Activated CD4-positive, alpha-beta T cell treated with anti-CD3 and anti-CD28 coated beads, Interleukin-2, amount 50 U/mL, for 24 hours (primary cell): ENCODE measurements around the gene FFAR3.
A peak's percentile ranks its signal among the peaks of the same experiment; 100 is the strongest.

Experiments used
- DNase-seq, 2 donors: peaks; one replicate each; pipeline ENCODE4 v3.0.0-alpha.2; 2020; ENCODE audit warnings: low read depth in 1 of 2, low spot score in 1 of 2

The FFAR3 gene

DNA sequence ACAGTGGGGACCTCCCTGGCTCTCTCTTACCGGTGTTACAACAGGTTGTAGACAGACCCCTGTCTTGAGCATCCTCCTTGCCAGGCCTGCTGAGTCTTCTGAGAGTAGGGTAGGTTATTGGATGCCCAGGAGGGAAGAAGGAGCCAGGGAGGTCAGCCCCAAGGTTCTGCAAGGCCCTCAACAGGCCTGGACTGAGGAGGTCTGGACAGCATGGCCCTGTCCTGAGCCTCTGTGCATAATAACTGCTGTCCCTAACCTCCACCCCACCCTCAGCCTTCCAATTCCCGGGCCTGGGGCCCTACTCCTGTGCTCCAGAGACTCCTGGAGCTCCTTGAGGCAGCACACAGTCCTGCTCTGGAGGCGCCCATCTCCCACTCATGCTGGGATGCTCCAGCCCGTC is 28.9 kb upstream of the FFAR3 start:
- no peak for DNase-seq

DNA sequence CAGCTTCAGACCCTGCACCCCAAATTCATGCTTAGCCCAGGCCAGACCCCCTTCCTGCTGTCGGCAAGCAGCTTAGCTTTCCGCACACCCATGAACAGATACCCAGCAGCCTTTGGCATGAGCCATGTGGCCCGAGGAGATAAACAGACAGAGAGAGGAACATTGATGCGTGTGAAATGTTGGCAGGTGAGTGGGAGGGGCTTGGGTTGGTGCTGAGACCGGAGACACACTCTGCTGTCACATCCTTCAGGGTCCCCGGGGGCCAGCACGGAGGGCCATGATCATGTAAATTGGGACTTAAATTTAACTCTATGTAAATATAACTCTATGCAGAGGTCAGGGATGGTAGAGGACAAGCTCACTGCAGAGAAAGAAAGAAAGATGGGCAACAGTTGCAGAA is 27.8 kb upstream of the FFAR3 start:
- DNase-seq, result no peak

DNA sequence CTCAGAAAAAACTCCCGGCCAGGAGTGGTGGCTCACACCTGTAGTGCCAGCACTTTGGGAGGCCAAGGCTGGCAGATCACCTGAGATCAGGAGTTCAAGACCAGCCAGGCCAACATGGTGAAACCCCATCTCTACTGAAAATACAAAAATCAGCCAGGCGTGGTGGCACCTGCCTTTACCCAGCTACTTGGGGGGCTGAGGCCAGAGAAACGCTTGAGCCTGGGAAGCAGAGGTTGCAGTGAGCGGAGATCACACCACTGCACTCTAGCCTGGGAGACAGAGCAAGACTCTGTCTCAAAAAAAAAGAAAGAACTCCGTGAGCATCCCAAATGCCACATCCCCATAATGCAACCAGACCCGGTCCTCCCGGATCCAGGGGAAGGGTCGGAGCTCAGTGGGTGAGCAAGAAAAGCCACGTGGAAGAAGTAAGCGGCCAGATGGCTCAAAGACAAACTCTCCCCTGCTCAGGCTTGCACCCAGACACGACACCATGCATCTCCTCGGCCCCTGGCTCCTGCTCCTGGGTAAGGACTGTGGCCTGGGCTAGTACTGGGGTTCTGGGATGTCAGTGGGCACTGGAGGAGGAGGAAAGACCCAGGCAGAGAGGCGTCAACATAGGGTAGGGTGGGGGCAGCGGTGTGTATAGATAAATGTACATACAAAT is 26.6 kb upstream of the FFAR3 start:
- DNase-seq, result no peak

DNA sequence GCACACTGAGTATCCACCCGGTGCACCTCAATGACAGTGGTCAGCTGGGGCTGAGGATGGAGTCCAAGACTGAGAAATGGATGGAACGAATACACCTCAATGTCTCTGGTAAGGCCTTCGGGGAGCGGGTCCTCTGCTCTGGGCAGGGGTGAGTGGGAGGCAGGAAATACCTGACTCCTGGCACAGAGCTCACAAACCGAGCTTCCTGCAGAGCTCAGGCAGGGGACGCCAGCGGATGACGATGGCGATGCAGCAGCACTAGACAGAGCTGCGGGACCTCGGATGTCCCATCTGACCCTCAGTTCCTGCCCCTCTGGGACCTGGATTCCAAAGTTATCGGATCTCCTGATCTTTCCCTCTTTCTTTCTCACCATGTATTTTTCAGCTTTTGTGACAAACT is 25.4 kb upstream of the FFAR3 start:
- DNase-seq, result no peak

DNA sequence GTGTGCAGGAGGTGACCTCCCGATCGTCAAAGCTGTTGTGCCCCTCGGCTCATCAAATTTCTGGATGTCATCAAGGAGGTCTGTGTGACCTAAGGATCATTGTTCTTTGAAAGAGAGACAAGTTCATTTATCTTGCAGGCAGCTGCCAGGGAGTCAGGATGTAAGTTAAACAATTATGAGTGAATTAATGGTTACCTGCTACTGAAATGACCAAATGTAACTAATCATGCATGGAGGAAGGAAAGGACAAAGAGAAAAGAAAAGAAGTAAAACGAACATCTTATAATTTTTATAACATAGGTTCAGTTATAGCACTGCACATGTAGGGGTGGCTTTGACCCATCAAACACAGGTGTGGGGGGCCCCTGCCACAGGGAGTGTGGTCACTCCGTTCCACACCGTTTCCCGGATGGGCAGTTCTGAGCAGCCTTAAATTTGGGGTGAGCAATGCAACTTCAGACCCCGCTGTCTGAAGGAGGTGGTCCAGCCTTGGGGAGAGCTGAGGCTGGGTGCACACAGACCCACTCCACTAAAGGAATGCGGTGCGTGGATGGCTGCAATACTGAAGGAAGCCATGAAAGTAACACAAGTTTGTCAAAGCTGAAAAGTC is 24.0 kb upstream of the FFAR3 start:
- no peak for DNase-seq

DNA sequence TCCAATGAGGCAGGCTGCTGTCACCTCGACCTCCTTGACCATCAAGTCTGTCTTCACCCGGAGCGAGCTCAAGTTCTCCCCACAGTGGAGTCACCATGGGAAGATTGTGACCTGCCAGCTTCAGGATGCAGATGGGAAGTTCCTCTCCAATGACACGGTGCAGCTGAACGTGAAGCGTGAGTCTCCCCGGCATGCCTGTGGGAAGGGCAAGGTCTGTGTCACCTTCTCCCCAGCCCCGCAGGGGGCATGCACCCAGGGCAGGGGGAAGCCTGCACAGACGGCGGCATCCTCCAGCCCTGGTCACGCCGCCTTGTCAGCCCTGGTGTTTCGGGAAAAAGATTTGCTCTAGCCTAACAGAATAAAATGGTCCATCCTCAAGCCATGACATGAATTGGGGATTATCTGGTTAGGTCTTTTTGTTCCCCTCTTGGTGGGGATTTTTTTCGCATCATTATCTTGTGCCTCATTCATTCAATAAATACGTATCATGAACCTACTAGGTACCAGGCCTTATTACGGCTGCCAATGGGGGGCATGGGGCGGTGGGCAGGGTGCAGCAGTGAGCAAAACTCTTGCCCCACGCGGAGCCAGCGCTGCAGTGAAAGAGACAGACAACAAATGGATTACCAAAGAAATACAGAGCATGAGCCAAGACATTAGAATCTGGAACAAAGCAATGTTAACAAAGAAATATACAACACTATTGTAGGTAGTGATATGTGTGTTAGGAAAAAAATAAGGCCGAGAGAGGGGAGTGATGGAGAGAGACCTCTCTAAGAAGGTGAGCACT is 21.9 kb upstream of the FFAR3 start:
- no peak for DNase-seq

DNA sequence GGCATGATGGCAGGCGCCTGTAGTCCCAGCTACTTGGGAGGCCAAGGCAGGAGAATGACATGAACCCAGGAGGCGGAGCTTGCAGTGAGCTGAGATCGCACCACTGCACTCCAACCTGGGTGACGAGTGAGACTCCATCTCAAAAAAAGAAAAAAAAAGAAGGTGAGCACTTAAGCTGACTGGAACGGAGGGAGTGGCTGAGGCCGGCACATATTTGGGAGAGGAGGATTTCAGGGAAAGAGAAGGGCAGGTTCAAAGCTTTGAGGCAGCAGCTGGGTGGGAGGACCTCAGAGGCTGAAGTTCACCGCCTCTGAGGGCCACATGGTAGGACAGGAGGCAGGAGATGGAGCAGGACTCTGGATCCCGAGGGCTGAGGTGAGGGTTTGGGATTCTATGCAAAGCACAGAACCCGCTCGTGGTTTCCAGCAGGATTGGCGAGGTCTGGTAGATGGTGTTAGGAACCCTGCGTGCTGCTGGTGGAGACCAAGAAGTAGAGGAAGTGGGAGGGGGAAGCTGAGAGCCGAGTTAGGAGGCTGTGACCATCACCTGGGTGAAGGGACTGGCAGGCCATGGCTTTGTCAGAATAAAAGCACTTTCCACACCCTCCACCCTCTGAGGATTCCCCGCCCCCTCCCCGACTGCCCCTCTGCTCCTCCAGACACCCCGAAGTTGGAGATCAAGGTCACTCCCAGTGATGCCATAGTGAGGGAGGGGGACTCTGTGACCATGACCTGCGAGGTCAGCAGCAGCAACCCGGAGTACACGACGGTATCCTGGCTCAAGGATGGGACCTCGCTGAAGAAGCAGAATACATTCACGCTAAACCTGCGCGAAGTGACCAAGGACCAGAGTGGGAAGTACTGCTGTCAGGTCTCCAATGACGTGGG is 20.9 kb upstream of the FFAR3 start:
- DNase-seq, result no peak

DNA sequence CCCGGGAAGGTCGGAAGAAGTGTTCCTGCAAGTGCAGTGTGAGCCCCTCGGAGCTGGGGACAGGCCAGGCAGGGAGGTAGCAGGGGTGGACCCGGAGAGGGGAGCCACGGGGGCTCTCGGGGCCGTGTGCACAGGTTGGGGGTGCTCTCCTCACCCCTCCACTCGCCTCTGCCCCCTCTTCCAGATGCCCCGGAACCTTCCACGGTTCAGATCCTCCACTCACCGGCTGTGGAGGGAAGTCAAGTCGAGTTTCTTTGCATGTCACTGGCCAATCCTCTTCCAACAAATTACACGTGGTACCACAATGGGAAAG is 20.3 kb upstream of the FFAR3 start:
- no peak for DNase-seq

DNA sequence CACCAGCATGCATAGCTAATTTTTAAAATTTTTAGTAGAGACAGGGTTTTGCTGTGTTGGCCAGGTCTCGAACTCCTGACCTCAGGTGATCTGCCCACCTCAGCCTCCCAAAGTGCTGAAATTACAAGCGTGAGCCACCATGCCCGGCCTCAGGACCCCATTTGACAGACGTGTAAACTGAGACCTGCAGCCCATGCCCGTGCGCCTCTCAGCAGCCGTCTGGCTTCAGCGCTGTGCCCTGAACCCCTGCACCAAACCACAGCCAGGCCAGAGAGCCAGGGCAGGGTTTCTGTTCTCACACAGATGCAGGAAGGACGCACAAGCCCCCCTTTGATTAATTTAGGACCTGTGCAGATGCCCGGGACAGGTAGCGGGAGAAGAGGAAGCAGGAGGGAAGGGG is 17.8 kb upstream of the FFAR3 start:
- no peak for DNase-seq

DNA sequence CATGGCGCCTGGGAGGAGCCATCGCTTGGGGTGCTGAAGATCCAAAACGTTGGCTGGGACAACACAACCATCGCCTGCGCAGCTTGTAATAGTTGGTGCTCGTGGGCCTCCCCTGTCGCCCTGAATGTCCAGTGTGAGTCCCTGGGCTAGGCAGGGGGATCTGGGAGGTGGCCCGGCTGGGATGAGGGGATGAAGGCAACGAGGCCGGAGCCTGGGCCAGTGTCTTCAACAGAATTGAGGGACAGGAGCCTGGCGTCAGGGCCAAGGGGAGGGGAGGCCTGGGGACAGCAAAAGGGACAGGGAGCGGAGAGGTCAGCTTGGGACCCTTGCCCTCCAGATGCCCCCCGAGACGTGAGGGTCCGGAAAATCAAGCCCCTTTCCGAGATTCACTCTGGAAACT is 17.3 kb upstream of the FFAR3 start:
- DNase-seq, result no peak

DNA sequence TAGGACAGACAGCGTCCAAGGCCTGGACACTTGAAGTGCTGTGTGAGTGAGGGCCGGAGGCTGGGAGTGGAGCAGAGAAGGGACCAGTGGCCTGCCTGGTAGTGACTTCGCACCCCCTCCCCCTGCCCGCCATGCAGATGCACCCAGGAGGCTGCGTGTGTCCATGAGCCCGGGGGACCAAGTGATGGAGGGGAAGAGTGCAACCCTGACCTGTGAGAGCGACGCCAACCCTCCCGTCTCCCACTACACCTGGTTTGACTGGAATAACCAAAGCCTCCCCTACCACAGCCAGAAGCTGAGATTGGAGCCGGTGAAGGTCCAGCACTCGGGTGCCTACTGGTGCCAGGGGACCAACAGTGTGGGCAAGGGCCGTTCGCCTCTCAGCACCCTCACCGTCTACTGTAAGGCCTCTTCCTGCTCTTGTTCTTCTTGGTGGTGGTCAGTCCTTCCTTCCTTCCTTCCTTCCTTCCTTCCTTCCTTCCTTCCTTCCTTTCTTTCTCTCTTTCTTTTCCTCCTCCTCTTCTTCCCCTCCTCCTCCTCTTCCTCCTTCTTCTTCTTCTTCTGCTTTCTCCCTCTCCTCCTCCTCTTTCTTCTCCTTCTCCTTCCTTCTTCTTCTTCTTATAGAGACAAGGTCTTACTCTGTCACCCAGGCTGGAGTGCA is 16.6 kb upstream of the FFAR3 start:
- DNase-seq, result no peak

DNA sequence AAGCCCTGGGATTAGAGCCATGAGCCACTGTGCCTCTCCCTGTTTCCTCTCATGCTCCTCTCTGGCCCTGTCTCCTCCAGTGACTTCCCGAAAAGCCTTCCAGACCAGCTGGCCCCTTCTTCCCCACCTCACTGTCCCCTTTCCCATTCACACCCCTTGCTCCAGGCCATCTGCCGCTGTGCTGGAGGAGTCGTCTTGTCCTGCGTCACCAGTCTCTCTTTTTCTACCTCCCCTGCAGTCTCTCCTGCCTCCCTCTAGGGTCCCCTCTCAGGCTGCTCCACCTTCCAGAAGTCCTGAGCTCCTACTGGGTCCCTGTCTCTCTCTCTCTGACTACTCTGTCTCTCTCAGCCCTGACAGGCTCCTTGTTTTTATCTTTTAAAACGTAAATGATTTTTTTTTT is 15.8 kb upstream of the FFAR3 start:
- DNase-seq, result no peak

DNA sequence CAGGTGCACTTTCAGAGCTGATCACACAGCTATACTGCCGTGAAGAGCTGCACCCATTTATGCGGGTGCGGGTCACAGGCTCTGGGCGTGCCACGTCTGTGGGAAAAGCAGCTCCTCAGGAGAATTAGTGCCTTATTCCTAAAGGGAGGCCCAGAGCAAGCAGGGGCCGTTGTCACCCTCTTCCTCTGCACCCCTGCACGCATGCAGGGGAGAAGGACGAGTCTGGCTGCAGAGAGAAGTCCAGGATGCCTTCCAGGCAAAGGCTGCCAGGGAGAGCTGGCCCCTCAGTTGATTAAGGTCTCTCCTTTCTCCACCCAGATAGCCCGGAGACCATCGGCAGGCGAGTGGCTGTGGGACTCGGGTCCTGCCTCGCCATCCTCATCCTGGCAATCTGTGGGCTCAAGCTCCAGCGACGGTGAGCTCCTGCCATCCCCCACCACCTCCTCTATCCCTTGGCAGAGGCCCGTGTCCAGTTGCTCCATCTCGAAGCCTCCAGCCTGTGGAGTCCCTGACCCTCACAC is 13.7 kb upstream of the FFAR3 start:
- no peak for DNase-seq

DNA sequence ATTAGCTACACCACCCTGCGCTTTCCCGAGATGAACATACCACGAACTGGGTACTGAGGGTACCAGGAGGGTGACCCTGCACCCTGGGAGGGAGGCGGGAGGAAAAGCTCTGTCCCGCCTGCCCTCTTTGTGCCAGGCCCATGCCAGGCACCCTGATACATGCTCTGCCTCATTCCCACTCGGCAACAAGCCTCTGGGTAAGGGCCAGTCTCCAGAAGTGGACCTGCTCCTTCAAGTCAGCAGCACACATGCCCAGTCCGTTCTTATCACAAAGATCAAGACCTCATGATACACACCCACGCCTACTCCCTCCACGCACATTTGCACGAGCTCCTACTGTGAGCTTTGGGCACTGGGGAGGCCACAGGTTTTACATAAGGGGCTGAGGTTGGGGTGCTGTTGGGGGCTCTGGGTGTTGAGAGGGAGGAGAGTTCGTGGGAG is 12.6 kb upstream of the FFAR3 start:
- no peak for DNase-seq

DNA sequence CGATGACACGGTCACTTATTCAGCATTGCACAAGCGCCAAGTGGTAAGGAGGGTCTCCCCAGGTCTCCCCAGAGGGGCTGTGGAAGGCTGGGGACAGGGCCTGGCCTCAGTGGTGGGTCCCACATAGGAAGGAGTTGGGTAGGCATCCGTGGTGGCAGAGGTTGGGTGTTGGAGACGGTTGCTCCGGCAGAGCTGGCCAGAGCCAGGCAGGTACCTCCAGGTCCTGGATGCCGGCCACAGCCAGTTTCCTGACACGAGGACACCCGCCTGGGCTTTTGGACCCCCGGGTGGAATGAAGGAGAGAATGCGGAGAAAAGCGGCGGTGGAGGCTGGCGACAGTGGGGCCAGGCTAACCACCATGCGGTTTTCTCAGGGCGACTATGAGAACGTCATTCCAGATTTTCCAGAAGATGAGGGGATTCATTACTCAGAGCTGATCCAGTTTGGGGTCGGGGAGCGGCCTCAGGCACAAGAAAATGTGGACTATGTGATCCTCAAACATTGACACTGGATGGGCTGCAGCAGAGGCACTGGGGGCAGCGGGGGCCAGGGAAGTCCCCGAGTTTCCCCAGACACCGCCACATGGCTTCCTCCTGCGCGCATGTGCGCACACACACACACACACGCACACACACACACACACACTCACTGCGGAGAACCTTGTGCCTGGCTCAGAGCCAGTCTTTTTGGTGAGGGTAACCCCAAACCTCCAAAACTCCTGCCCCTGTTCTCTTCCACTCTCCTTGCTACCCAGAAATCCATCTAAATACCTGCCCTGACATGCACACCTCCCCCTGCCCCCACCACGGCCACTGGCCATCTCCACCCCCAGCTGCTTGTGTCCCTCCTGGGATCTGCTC is 11.8 kb upstream of the FFAR3 start:
- DNase-seq, result peak in 1 of 2 donors; percentile 37

DNA sequence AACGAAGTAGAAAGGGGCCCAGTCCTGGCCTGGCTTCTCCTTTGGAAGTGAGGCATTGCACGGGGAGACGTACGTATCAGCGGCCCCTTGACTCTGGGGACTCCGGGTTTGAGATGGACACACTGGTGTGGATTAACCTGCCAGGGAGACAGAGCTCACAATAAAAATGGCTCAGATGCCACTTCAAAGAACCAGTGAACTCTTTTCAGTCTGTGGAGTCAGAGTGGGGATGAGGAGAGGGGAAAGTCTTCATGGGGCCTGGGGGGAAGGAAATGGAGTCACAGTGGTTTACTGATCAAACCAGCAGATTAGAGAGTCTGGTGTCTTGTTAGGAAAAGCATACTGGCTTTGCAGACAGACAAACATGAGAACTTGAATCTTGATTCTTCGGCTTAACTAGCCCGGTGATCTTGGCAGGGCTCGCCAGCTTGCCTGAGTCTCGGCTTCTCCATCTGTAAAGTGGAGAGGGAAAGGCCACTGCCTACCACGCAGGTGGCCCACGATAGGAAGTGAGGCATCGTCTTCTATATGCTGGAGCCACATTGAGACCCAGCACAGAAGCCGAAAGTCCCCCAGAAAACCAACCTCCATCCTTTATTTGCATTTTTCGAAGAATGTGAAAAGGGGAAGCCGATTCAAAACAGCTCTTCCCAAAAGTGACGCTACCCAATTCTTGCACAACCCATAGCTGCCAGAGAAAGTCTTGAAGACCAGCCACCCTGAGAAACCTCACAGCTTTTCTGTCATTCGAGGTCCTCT is 10.9 kb upstream of the FFAR3 start, which contains the start of gene FFAR1:
FFAR1 (plus strand) TSS at position 732 of the 759 bp plus-strand sequence. CDS start 3,650 bp downstream, outside the sequence.
- peak in 1 of 2 donors; percentile 51 for DNase-seq

DNA sequence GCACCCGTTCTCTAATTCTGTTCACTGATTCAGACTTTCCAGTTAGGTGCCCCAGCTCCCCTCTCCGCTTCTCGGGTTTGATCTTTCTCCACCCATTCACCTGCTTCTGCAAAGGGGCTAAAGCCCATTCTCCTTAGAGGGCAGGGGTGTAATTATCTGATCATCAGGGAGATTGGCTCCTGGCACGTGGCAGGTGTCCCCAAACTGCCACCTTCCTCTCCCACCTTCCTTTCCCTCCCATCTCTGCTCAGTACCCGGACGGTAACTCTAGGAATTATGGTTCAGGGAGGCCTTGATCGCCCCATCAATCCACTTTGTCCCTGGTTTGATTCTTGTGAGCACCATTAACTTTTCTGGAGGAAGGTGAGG is 10.3 kb upstream of the FFAR3 start:
- DNase-seq, result no peak

DNA sequence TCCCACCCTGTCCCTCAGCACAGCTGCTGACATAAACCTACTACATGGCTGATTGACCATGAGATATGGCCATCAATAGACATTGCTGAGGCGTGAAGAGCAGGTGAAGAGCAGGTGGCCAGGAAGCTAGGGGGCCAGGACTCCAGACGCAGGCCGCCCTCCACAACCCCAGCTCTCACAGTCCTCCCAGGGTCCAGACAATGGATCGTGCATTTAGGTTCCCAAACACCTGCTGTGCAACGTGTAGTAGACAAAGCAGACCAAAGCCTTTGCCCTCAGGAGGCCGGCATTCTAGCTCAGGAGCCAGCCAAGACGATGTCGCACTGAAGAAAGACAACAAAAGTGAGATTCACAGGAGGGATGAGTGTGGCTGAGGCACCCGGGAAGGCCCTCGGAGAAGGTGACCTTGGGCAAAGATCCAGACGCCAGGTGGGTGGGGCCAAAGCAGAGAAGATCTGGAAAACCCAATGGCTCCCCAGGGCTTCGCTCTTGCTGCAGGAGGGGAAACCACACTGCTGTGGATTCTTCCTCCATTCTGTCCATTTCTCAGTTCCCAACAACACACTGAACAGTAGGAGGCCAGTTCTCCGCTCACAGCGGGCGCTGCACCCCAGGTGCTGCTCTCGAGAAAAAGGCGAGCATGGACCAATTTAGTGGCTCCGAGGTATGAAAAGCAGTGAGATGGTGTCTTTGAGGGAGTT is 9.2 kb upstream of the FFAR3 start:
- no peak for DNase-seq
